Measurements from ENCODE around the gene RABL6.

The RABL6 gene

GRCh38 chr9:136882109-136882946 lies 74.6 kb downstream of the RABL6 start:
- Histone ChIP-seq H3K4me1 (ENCODE audit: control insufficient read depth, insufficient read depth, low read length) (no peaks in the 10 kb centered on the region), H3K4me3 (ENCODE audit: low read depth, low read length) (no peak overlapping the region), H3K27ac (ENCODE audit: extremely low read depth, low read depth, low read length) (no peak overlapping the region), H3K36me3 (ENCODE audit: control insufficient read depth in 2 of 2, insufficient read depth in 1 of 2, low read length in 2 of 2) (no peaks in the 10 kb centered on the region), H3K9me3 (ENCODE audit: control insufficient read depth, insufficient read depth, low read depth, low read length) (no peaks in the 10 kb centered on the region)
- ChIA-PET CTCF (interaction anchor here (1.0 kb wide), 2 partner anchors 14 to 40 kb away, joined by 3 to 5 read pairs; partner anchors contain the start of gene AJM1), POLR2A (interaction anchor here (0.9 to 1.6 kb wide), 4 partner anchors 13 to 34 kb away, joined by 3 to 4 read pairs (median 3); partner anchors contain the start of gene EDF1)
- TF ChIP-seq ZNF292 (tag by site-specific recombination; IDR thresholded peaks at IDR 0.05; ENCODE audit: borderline replicate concordance, low read depth) (no peak), AEBP2 (tag by site-specific recombination; IDR thresholded peaks at IDR 0.05; ENCODE audit: borderline replicate concordance) (no peak), ZFP69B (tag by site-specific recombination; IDR thresholded peaks at IDR 0.05) (no peak), ZFHX2 (tag by site-specific recombination; conservative IDR thresholded peaks at IDR 0.05) (peak; percentile 72), EGR2 (tag by site-specific recombination; IDR thresholded peaks at IDR 0.05; ENCODE audit: low read depth) (peak; percentile 68), PATZ1 (tag by site-specific recombination; IDR thresholded peaks at IDR 0.05) (peak; percentile 47; the same call in 1 of the 2 replicates), ZNF830 (tag by site-specific recombination; IDR thresholded peaks at IDR 0.05; ENCODE audit: low read depth) (no peak), ZNF266 (tag by site-specific recombination; IDR thresholded peaks at IDR 0.05; ENCODE audit: low read depth) (no peak), ZIC2 (tag by site-specific recombination; IDR thresholded peaks at IDR 0.05) (peak; percentile 57; the same call in 1 of the 2 replicates), ZBTB8A (tag by site-specific recombination; IDR thresholded peaks at IDR 0.05) (no peak), ZNF600 (tag by site-specific recombination; IDR thresholded peaks at IDR 0.05) (peak; percentile 43; the same call in 1 of the 2 replicates), GLIS1 (tag by site-specific recombination; IDR thresholded peaks at IDR 0.05) (peak; percentile 57), ZNF521 (tag by site-specific recombination; IDR thresholded peaks at IDR 0.05) (no peak), SP7 (tag by site-specific recombination; IDR thresholded peaks at IDR 0.05) (peak; percentile 53; the same call in 1 of the 2 replicates), KLF16 (tag by site-specific recombination; IDR thresholded peaks at IDR 0.05) (no peak), KLF1 (tag by site-specific recombination; IDR thresholded peaks at IDR 0.05) (0 out of 2 replicates have a peak, but pooled peaks have one; percentile 30), ZNF280D (tag by site-specific recombination; IDR thresholded peaks at IDR 0.05) (no peak), KLF9 (tag by site-specific recombination; IDR thresholded peaks at IDR 0.05; ENCODE audit: low read depth) (peak; percentile 21; the same call in 1 of the 2 replicates), ZSCAN23 (tag by site-specific recombination; IDR thresholded peaks at IDR 0.05) (no peak), ZNF530 (tag by site-specific recombination; IDR thresholded peaks at IDR 0.05; ENCODE audit: low read depth) (no peak), ZNF133 (tag by site-specific recombination; IDR thresholded peaks at IDR 0.05) (no peak), SP2 (tag by site-specific recombination; IDR thresholded peaks at IDR 0.05) (0 out of 2 replicates have a peak, but pooled peaks have one; percentile 32), ZBTB17 (tag by site-specific recombination; IDR thresholded peaks at IDR 0.05) (peak; percentile 94)
